ENCODE measurements around the gene DCX.
"Not testable (repeated sequence)": the region's sequence is repeated elsewhere in the genome, so short reads cannot be mapped to it uniquely, and the experiment has no call there.

The DCX gene

DNA sequence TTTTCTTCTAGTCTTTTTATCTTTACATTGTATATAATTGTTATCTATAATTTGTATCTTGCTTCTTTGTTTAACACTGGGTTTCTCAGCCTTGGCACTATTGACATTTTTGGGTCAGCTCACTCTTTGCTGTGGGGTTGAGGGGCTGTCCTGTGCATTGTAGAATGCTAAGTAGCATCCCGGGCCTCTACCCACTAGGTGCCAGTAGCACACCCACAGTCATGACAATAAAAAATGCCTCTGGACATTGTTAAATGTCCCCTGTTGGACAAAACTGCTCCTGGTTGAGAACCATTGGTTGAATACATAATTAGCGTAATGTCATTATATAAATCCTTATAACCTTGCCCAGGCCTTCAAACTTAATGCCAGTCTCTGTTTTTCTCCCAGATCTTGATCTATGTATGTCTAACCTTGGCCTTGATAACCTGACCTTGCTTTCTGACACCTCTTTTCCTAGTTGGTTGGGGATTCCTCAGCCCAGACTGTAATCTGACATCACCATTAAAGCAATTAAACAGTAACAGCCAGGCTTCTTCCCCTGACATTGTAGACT lies 46.1 kb downstream of the DCX start:
- no peak for DNase-seq

DNA sequence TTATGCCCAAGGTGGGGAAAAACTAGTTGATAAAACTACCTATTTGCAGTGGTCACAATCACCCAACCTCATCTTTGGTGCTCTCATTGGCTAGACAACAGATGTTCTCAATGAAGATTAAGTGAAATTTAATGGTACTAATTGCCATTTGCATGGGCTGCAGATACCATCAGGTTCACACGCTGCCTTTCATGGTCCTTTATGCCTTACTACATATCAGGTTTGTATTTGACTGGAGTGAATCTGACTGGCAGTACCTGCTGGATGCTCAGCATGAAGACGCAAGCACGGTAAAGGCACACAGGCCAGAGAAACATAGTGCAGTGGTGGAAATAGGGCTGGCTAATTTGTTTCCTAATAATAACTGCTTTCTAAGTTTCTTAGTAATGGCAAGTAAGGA lies 48.3 kb downstream of the DCX start:
- DNase-seq, result no peak

DNA sequence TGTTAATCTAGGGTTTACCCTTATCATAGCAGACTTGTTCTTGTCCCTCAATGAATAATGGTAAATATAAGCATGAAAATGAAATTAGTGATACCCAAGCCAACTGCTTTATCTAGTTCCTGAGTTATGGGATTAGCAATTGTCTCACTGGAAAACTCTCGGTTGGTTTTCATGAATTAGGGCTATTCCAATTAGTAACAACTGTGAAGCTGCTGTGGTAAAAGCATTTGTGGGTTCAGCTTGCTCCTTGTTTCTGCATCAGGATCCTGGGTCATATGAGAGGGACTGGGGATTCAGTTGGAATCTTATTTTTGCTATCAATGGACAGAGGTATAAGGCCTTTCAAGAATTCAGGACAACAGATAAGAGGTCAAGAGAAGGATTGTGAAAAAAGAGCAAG lies 50.2 kb downstream of the DCX start:
- DNase-seq, result no peak

GRCh38 chrX:111360839-111361238 lies 51.2 kb downstream of the DCX start:
- DNase-seq, result no peak

- no peak for DNase-seq
These were observed 56.4 kb downstream of the DCX start for GRCh38 chrX:111355523-111356115.

GRCh38 chrX:111354496-111354895 lies 57.5 kb downstream of the DCX start:
- no peak for DNase-seq

DNA sequence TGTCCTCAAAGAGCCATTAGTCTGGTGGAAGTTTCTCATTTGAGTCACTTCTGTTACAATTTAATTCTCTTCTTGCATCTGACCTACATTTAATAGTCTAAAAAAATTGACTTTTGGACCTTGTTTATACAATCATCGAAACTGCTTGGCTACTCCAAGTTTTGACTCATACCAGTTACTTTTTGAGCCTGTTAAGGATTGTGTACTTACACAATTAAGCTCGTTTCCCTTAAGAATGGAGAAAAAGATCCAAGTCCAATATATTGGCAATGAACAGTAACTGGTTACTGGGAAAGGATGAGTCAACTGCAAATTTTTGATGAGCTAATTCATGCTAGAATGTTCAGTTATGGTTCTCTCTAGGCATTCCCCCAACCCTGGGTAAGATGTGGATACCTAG lies 58.2 kb downstream of the DCX start:
- no peak for DNase-seq

DNA sequence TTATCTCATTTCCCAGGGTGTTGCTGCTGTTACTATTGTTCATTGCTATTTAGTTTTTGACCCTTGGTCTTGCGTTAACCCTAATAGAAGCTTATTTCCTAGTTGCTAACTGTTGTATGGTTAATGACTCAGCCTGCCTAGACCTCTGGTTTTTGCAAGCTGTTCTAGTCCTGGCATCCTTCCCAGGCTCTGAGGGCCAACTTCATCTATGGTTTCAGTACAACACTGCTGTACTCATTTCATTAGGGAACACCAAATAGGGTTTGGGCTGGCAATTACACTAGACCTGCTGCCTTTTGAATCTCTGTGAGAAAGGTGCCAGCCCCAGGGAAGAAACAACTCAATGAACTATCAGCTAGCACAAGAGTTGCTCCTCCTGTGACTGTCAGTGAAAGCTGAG lies 59.6 kb downstream of the DCX start:
- DNase-seq, result no peak

- DNase-seq, result no peak
These were observed 62.1 kb downstream of the DCX start for GRCh38 chrX:111349934-111350333.

DNA sequence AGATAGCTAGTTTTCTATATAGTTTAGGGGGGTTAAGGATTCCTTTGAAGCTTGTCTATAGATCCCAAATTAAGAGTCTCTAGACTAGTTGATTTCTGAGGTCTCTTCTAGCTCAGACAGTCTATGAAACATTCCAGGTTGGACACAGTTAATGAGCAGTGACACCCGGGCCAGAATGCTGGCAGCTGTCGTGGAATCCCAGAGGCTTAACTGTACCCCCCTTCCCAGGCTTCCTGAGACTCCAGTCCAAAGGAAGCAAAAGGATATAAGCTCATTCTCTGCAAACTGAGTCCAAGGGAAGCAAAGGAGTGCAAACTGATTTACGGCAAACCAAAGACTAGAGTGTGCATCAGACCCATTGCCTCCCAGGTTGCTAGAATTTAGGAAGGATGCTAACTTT lies 62.9 kb downstream of the DCX start:
- DNase-seq, result no peak

- DNase-seq, result no peak
These were observed 63.6 kb downstream of the DCX start for GRCh38 chrX:111348429-111348828.

- not testable (repeated sequence) for DNase-seq
These were observed 65.8 kb downstream of the DCX start for GRCh38 chrX:111346150-111346549.

GRCh38 chrX:111340054-111340453 lies 71.9 kb downstream of the DCX start:
- no peak for DNase-seq

DNA sequence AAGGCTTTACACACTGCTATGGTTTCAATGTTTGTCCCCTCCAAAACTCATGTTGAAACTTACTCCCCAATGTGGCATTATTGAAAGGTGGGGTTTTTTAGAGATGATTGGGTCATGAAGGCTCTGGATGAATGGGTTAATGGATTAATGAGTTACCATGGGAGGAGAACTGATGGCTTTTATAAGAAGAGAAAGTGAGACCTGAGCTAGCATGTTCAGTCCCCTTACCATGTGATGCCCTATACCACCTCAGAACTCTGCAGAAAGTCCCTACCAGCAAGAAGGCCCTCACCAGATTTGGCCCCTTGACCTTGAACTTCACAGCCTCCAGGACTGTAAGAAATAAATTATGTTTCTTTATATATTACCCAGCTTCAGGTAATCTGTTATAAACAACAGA lies 72.8 kb downstream of the DCX start:
- DNase-seq, result no peak

GRCh38 chrX:111338095-111338698 lies 73.8 kb downstream of the DCX start:
- DNase-seq, result no peak

DNA sequence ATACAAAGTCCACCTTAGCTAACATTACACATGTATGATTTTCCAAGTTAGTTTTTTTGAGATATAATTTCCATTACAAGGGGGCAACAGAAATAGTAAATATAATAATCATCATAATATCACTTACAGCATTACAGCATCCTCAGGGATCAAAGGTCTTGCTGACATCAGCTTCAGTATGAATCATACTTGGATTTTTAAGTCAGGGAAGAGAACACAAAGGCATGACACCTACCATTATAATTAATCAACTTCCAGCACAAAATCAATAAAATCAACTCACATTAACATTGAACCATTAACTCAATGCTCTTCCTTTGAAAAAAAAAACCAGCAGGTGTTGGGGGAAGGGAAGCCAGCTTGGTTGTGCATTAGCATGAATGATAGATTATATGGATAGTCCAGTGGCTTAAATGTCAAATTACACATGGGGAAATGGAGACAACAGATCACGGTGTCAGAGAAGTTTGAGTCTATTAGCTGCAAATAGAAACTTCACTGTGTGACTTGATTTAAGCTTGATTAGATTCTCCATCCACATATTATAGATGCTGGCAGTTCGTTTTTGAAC lies 74.8 kb downstream of the DCX start:
- DNase-seq, result no peak

GRCh38 chrX:111336141-111336540 lies 75.9 kb downstream of the DCX start:
- no peak for DNase-seq

- no peak for DNase-seq
These were observed 82.6 kb downstream of the DCX start for GRCh38 chrX:111329370-111329769.

- DNase-seq, result no peak
These were observed 83.1 kb downstream of the DCX start for GRCh38 chrX:111328858-111329257.

GRCh38 chrX:111322231-111322855 lies 89.6 kb downstream of the DCX start:
- no peak for DNase-seq

DNA sequence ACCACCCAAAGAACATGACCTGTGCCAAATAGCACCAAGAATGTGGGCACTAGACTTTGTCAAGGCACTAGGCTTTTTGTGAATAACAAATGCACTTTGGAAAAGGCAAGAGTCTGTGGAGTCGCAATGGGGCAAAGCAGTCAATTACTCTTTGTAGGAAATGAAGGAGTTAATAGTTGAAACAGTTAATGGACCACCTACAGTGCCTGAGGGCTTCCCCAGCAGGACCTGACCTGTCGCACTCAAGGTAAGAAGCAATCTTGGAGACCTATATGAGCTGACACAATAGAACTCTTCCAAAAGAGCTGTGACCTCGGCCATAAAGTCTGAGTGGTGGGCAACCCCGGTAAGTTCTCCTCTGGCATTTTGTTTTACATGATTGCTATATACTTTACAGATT lies 92.5 kb downstream of the DCX start:
- DNase-seq, result no peak

- no peak for DNase-seq
These were observed 93.1 kb downstream of the DCX start for GRCh38 chrX:111318901-111319300.

DNA sequence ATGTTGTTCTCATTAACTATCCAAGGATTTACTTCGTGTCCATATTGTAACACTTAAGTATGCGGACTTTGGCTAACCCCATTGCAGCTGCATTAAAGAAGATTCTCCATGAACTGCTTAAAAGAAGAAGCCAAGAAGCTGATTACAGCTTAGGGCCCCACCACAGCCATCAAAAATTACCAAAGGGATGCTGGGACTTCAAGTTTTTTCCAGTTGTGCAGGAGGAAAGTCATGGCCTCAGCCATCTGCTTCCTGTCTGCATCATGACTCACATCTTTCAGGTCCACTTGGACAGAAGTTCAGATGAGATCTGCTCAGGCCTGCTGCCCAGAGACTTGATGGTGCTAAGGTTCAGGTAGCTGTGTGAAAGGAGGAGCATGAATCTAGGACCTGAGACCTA lies 102.9 kb downstream of the DCX start:
- no peak for DNase-seq

- no peak for DNase-seq
These were observed 104.0 kb downstream of the DCX start for GRCh38 chrX:111308039-111308438.
